Stimulated activated CD4-positive, alpha-beta T cell treated with anti-CD3 and anti-CD28 coated beads, Interleukin-4, amount 100 ng/mL, for 48 hours (primary cell): ENCODE results near the gene VWA7.
A peak's percentile ranks its signal among the peaks of the same experiment; 100 is the strongest.

ENCODE experiments used
- DNase-seq, 2 donors: peaks; one replicate each; pipeline ENCODE4 v3.0.0-alpha.2; 2020; ENCODE audit warnings: low read depth in 2 of 2

The VWA7 gene

DNA sequence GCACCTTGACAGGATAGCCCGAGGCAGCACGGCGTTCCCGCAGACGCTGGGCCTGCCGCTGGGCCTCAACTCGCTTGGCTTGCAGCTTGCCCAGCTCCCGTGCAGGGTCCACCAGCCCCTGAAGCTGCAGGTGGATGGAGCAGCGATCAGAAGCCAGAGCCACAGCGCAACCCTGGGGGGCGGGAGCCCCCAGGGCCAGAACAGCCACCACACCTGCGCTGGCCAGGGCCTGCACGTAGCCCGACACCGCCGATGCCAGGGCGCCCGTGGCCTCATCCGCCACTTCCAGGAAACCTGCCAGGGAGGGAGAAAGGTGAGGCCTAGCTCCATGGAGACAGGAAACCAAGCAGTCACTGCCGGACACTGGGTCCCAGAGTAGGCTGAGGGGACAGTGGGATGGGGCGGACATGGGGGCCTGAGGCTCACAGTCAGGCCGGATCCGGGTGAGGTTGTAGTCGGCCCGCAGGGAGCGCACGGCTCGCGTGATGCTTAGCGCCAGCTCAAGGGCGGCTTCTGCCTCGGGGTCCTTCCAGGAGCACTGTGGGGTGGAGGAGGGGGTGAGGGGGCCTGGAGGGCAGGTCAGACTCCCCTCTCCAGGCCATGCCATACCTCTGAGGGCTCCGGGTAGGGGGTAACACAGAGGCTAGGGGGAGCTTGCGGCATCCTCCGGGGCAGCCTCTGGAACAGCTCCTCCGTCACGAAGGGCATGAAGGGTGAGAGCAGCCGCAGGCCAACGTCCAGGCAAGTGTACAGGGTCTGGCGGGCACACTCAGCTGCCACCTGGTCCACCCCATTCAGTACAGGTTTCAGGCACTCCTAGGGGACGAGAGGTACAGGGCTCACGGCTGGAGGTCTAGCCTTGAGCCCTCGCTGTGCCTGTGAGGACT, 2.1 kb upstream of the VWA7 start:
- DNase-seq: no peak

GRCh38 chr6:31778193-31778592, 1.1 kb upstream of the VWA7 start:
- no peak for DNase-seq

- DNase-seq: no peak
These were observed 531 bp upstream of the VWA7 start for GRCh38 chr6:31777667-31778050.

- DNase-seq: no peak
These were observed 591 bp downstream of the VWA7 start for GRCh38 chr6:31776485-31776988.

DNA sequence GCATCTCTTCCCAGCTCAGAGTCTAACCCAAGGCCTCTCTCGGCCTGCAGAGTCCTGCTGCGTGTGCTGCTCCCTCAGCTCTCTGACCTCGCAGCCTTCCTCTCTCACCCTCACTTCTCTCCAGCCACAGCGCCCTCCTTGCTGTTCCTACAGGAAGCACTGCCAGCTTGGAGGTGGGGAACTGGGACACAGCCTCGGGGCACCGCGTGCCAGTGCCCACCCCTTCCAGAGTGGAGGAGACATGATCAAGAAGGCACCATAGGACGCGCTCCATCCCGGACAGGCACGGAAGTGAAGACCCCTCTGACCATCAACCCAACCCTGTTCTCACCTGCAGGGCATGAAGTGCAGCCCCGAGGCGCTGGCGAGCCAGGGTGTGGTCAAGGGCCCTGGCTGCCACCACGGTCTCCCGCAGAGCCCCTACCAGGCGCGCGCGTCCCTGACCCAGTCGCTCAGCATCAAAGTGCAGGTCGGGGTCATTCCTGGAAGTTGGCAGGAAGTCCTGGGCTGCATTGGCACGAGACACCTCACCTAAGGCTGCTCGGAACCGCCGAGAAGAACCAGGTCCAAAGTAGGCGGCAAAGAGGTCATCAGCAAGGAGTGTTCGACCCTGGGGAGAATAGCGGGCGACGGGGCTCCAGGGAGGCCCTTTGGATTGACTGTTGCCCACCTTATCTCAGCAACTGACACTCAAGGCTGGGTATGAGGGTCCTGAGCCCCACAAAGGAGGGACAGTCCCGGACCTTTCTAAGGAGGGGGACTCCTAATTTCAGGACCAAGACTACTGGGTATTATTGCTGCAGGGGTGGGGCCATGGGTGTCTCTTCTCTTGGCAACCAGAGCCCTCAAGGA, 1.3 kb downstream of the VWA7 start:
- no peak for DNase-seq

- DNase-seq: no peak
These were observed 1.9 kb downstream of the VWA7 start for GRCh38 chr6:31775184-31775583.

DNA sequence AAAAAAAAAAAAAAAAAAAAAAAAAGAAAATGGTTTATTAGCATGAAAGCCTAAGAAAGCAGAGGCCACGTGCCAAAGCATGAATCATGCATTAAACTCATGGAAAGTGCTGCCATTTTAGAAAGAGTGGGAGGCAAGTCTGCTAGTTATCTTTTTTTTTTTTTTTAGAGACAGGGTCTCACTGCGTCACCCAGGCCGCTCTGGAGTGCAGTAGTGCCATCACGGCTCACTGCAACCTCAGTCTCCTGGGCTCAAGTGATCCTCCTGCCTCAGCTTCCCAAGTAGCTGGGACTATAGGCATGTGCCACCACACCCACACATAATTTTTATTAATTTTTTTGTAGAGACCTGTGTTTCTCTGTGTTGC, 5.2 kb downstream of the VWA7 start:
- no peak for DNase-seq

- no peak for DNase-seq
These were observed 6.3 kb downstream of the VWA7 start for GRCh38 chr6:31770860-31771259.

GRCh38 chr6:31769684-31770371, 7.3 kb downstream of the VWA7 start:
- DNase-seq: peak; percentile 75 to 83

- DNase-seq: no peak
These were observed 8.5 kb downstream of the VWA7 start for GRCh38 chr6:31768363-31769257.

DNA sequence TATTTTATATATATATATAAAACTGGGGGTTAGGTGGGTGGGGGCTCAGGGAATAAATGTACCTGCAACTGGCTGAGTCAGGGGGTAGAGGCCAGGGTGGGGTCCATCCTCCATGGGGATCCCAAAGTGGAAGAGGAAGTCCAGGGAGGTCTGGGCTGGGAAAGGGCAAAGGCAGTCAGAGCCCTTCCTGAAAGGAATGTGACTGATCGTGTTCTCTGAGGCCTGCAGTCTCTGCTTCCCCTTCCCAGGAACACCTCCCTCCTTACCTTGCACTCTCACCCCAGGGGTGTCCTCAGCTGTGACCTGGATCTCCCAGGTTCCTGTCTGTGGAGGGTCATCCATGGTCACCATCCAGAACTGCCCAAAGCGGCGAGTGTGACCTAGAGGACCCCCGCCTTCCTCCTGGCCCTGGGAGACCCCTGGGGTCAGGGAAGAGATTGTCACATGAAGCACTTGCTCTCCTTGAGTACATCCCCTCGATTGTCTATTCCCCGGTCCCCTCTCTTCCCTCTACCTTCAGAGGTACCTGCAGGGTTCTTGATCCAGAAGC, 10.0 kb downstream of the VWA7 start:
- no peak for DNase-seq

- DNase-seq: no peak
These were observed 11.0 kb downstream of the VWA7 start for GRCh38 chr6:31765910-31766794.

GRCh38 chr6:31765559-31765909, 11.6 kb downstream of the VWA7 start:
- DNase-seq: no peak

- DNase-seq: no peak
These were observed 12.9 kb downstream of the VWA7 start for GRCh38 chr6:31764198-31764597.

- no peak for DNase-seq
These were observed 13.5 kb downstream of the VWA7 start for GRCh38 chr6:31763619-31763940.

DNA sequence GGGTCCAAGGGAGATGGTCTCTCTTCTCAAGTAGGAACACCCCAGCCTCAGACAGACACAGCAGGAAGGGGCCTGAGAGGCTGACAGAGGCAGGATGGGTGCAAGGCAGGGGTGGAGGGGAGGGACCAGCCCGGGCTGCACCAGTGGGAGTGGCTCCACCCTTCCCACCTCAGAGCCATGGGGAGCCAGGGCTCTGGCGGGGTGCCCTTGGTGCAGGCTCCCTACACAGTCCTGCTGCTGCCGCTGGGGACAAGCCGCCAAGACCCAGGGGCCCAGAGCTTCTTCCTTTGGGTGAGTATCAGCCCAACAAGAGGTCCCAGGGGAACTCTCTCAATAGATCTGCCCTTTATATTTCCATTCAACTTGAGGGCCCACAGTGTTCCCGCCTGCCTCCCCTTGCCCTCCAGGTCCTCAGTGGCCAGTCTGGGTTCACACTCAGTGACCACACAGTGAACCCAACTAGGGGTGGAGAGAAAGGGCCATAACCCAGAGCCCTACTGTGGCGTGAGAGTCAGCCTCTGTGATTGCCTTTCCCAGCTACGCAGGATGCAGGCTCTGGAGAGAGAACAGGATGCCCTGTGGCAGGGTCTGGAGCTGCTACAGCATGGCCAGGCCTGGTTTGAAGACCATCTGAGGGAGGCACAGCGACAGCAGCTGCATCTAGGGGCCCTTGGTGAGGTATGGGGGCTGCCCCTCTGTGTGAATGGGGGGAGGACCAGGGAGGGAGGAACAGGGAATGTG, 14.1 kb downstream of the VWA7 start:
- DNase-seq: no peak

DNA sequence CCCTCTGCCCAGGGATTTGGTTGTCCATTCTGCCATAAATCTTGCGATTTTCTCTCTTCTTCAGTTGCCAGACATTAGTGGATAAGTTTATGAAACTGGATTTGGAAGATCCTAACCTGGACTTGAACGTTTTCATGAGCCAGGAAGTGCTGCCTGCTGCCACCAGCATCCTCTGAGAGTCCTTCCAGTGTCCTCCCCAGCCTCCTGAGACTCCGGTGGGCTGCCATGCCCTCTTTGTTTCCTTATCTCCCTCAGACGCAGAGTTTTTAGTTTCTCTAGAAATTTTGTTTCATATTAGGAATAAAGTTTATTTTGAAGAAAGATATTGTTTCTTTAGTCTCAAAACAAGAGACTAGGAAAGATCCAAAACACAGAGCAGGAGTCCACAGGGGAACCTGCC, 14.8 kb downstream of the VWA7 start, which contains the start of gene SAPCD1:
SAPCD1 (plus strand) TSS at position 301 of the 400 bp plus-strand sequence. CDS start 399 bp downstream, outside the sequence.
- no peak for DNase-seq

- no peak for DNase-seq
These were observed 15.8 kb downstream of the VWA7 start for GRCh38 chr6:31761343-31761742.

- no peak for DNase-seq
These were observed 16.3 kb downstream of the VWA7 start for GRCh38 chr6:31760790-31761189.
